ENCODE results near the gene CFAP70. TPM values are rescaled to one million over a fixed set of nuclear protein-coding genes. Genes with fewer than 3 reads are reported as not detected.

CFAP70 gene
- total and polyA plus RNA-seq, 2 of the 8 experiments (the other 6 are each of a cell fraction or from before 2014, with no cell fraction given), result 0.21 to 0.30 TPM

GRCh38 chr10:73205890-73206289, 152.8 kb downstream of the CFAP70 start:
- Histone ChIP-seq H2AK5ac (ENCODE audit: low read depth, low read length) (no peak overlapping the region), H2BK120ac (replicated peaks; ENCODE audit: low read depth, low read length) (no peak overlapping the region), H3K9me3 (ENCODE audit: insufficient read depth in 2 of 2, low read depth in 1 of 2, low read length in 1 of 2) (peaks cover 19 to 25% of the 10 kb centered on the region in 2 experiments), H3K27me3 (replicated peaks in 1 of 4; ENCODE audit: control insufficient read depth in 3 of 4, extremely low read depth in 1 of 4, insufficient read depth in 3 of 4, low read length in 3 of 4) (no peaks in the 10 kb centered on the region), H3K4me1 (replicated peaks in 1 of 4; ENCODE audit: control insufficient read depth in 3 of 4, insufficient read depth in 4 of 4, low read length in 3 of 4) (no peaks in the 10 kb centered on the region), H4K5ac (ENCODE audit: insufficient read length, low read depth, low read length) (no peak overlapping the region), H3K27ac (ENCODE audit: low read depth, low read length) (no peak overlapping the region), H3K4ac (replicated peaks; ENCODE audit: insufficient read length, low read depth, low read length) (no peak overlapping the region), H3K9ac (replicated peaks in 1 of 4; ENCODE audit: extremely low read depth in 1 of 4, low read depth in 3 of 4, low read length in 3 of 4) (no peak overlapping the region), H2AFZ (ENCODE audit: low read length) (no peak overlapping the region), H3K4me3 (ENCODE audit: extremely low read depth in 1 of 4, insufficient read depth in 2 of 4, low read depth in 3 of 4, low read length in 4 of 4) (no peak overlapping the region), H2BK20ac (ENCODE audit: low read length) (no peak overlapping the region), H2BK5ac (ENCODE audit: low read depth, low read length) (no peak overlapping the region), H3K79me2 (ENCODE audit: control insufficient read depth in 1 of 2, insufficient read depth in 2 of 2, low read length in 2 of 2) (no peaks in the 10 kb centered on the region), H2BK15ac (ENCODE audit: low read length) (no peak overlapping the region), H3K79me1 (ENCODE audit: low read depth, low read length) (no peaks in the 10 kb centered on the region), H4K91ac (replicated peaks; ENCODE audit: insufficient read length, low read length) (no peak overlapping the region), H3K18ac (ENCODE audit: extremely low read depth, low read length) (no peak overlapping the region), H3K23me2 (ENCODE audit: low read depth, low read length) (no peaks in the 10 kb centered on the region), H3K23ac (ENCODE audit: insufficient read length) (no peak overlapping the region), H3K56ac (replicated peaks; ENCODE audit: insufficient read length, low read depth, low read length) (no peak overlapping the region), H3K4me2 (ENCODE audit: insufficient read depth in 1 of 2, low read depth in 2 of 2, low read length in 2 of 2) (no peak overlapping the region), H4K8ac (ENCODE audit: extremely low read depth, insufficient read depth, low read length) (no peak overlapping the region), H3K36me3 (ENCODE audit: control insufficient read depth in 2 of 4, insufficient read depth in 4 of 4, low read length in 3 of 4) (peaks cover 0 to 6% (median under 1%) of the 10 kb centered on the region in 4 experiments; a peak in 2 of 8 replicates), H2BK12ac (ENCODE audit: low read depth, low read length) (no peak overlapping the region), H3K14ac (ENCODE audit: insufficient read length) (no peak overlapping the region), H4K20me1 (replicated peaks in 1 of 2; ENCODE audit: control insufficient read depth in 1 of 2, insufficient read depth in 2 of 2, low read length in 2 of 2) (no peaks in the 10 kb centered on the region)
- FAIRE-seq (no peak), DNase-seq (ENCODE audit: low read depth in 1 of 2, low spot score in 2 of 2) (no peak)
- ChIA-PET CTCF (ENCODE audit: partially characterized antibody) (interaction anchor here (1.0 kb wide), 1 partner anchor 11 kb away, joined by 4 read pairs; no protein-coding TSS in a partner anchor), POLR2A (ENCODE audit: partially characterized antibody) (interaction anchor here (1.0 kb wide), 1 partner anchor 41 kb away, joined by 3 read pairs; no protein-coding TSS in a partner anchor)
- WGBS, 2 experiments (ENCODE audit: extremely low coverage in 1 of 2, insufficient coverage in 1 of 2, insufficient read length in 1 of 2, insufficient replicate concordance in 2 of 2, low coverage in 1 of 2, low lambda C conversion rate in 2 of 2, missing lambda C conversion rate in 1 of 2), result 83% methylated on average over 1 of the region's 1 CpG; no CpG with 5 or more reads in 1 of the 2 experiments
- no peak for TF ChIP-seq KDM5A (IDR thresholded peaks at IDR 0.05; ENCODE audit: low read length)
- TF ChIP-seq RXRA (IDR thresholded peaks at IDR 0.05; ENCODE audit: insufficient read depth, low read depth, low read length), result no peak
- TF ChIP-seq RFX5 (IDR thresholded peaks at IDR 0.05; ENCODE audit: borderline replicate concordance, low read depth, low read length), result no peak
- no peak for TF ChIP-seq POLR2AphosphoS5 (IDR thresholded peaks at IDR 0.05; ENCODE audit: low read depth, low read length)
- TF ChIP-seq CHD2 (IDR thresholded peaks at IDR 0.05; ENCODE audit: low read length), result no peak
- TF ChIP-seq SIN3A (conservative IDR thresholded peaks at IDR 0.05 in 1 of 2, IDR thresholded peaks at IDR 0.05 in 1 of 2; ENCODE audit: low read depth in 1 of 2, low read length in 2 of 2), result no peak
- TF ChIP-seq FOSL1 (IDR thresholded peaks at IDR 0.05; ENCODE audit: insufficient read depth, low read depth, low read length), result no peak
- TF ChIP-seq RBBP5 (IDR thresholded peaks at IDR 0.05; ENCODE audit: borderline replicate concordance, low read depth, low read length), result no peak
- TF ChIP-seq EGR1 (IDR thresholded peaks at IDR 0.05; ENCODE audit: borderline replicate concordance, low read depth, low read length), result no peak
- TF ChIP-seq ZNF274 (IDR thresholded peaks at IDR 0.05; ENCODE audit: borderline replicate concordance, extremely low read depth, low read length), result no peak
- no peak for TF ChIP-seq EZH2 (IDR thresholded peaks at IDR 0.05; ENCODE audit: low read depth, low read length, severe bottlenecking)
- no peak for TF ChIP-seq BRCA1 (IDR thresholded peaks at IDR 0.05; ENCODE audit: low read depth, low read length)
- no peak for TF ChIP-seq TBP (IDR thresholded peaks at IDR 0.05; ENCODE audit: low read depth, low read length)
- TF ChIP-seq PHF8 (conservative IDR thresholded peaks at IDR 0.05; ENCODE audit: low read depth, low read length), result no peak
- TF ChIP-seq SRF (IDR thresholded peaks at IDR 0.05; ENCODE audit: low read depth, low read length), result no peak
